Measurements from ENCODE around the gene SMARCC2.

- TF ChIP-seq CTCF (IDR thresholded peaks at IDR 0.05) (no peak), POLR2A (IDR thresholded peaks at IDR 0.05) (no peak)
These were observed 1.0 kb downstream of the SMARCC2 start for GRCh38 chr12:56188131-56188777.

Data from body of pancreas (tissue), 4 donors.